Prostate gland (tissue), 2 donors: ENCODE measurements around the gene NAA10. TPM values are rescaled to one million over a fixed set of nuclear protein-coding genes. Genes with fewer than 3 reads are reported as not detected.

Experiments
- DNase-seq: peaks from one replicate; pipeline ENCODE4 v3.0.0-alpha.2; 2019; ENCODE audit warnings: low spot score
- H3K27ac ChIP-seq, 2 donors: fragments of 200-600 bp; sonication (generic); 2 replicates each; pipeline ENCODE4 v1.5.1; 2017 to 2019
- H3K27me3 ChIP-seq: fragments of 200-600 bp; sonication (generic); replicated peaks from 2 replicates; pipeline ENCODE4 v1.5.1; 2019; ENCODE audit not compliant: insufficient read depth
- H3K36me3 ChIP-seq, 2 donors: fragments of 200-600 bp; sonication (generic); 1 replicate in 1 of 2; 2 replicates in 1 of 2; pipeline versions ENCODE4 v1.5.1 to v1.8.1; 2017 to 2019
- H3K4me1 ChIP-seq: fragments of 200-600 bp; sonication (generic); replicated peaks from 2 replicates; pipeline ENCODE4 v1.5.1; 2019
- H3K4me3 ChIP-seq, 2 donors: fragments of 200-600 bp; sonication (generic); 2 replicates each; pipeline ENCODE4 v1.5.1; 2017 to 2019
- H3K9me3 ChIP-seq: fragments of 200-600 bp; sonication (generic); 2 replicates; pipeline ENCODE4 v1.5.1; 2017
- POLR2A ChIP-seq: fragments of 450-650 bp; IDR thresholded peaks from one replicate; pipeline ENCODE4 v1.6.1; 2016; ENCODE audit warnings: antibody characterized with exemption, mild to moderate bottlenecking
- POLR2AphosphoS5 ChIP-seq: sonication (generic); formaldehyde crosslinking; IDR thresholded peaks from one replicate; pipeline ENCODE4 v1.6.1; 2017; ENCODE audit warnings: antibody characterized with exemption
- WGBS: methylation state at CpG from one replicate; pipeline ENCODE4 v1.1.5; 2018; 5-methylcytosine and 5-hydroxymethylcytosine counted together
- intact Hi-C: fragments of 100-400 bp; cut with DNase I; formaldehyde crosslinking; loops from one replicate; pipeline ENCODE4 v1.14.2; 2022
- total RNA-seq, 2 donors: library from RNA; depleted of rRNA; stranded (reverse); fragments of >200 nt; gene quantifications; one replicate each; pipeline ENCODE4 v1.1.0, GENCODE V29; 2016
- TF ChIP-seq, protein P1 (sequence below), 4 experiments: fragments of 200-600 bp in 2 of 4; fragments of 450-650 bp in 2 of 4; sonication (generic) in 2 of 4; IDR thresholded peaks; 1 replicate in 3 of 4; 2 replicates in 1 of 4; pipeline ENCODE4 v1.5.1; 2016 to 2019; ENCODE audit warnings: antibody characterized with exemption in 4 of 4, mild to moderate bottlenecking in 2 of 4, moderate library complexity in 2 of 4

The NAA10 gene
- total RNA-seq, 2 donors from 2014 or later = 47.5 to 64.9 TPM

DNA sequence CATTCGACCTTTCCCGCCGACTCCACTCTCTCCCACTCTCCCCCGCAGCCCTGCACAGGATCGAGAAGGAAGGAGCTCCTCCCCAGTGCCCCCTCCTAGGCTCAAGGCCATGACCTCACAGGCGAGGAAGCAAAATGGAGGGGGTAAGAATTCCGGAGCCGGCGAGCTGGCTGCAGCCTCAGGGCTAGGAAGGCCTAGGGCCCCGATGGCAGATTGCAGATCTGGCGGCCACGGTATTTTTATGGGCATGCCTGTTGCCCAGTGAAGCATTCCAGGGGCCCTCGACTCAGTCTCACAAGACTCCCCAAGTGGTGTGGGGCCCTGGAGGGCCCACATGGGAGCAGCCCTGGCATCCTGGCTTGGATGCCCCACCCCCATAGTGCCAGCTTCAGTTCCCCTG lies 47.9 kb downstream of the NAA10 start:
- H3K4me1 ChIP-seq = no peaks in the 10 kb centered on the region
- peaks cover 2% of the 10 kb centered on the region for H3K27me3 ChIP-seq
- intact Hi-C loops = no loop called here
- WGBS = 47% methylated on average over 5 of the region's 13 CpGs
- no peak for DNase-seq
- TF ChIP-seq POLR2AphosphoS5 = no peak
- TF ChIP-seq POLR2A = no peak
- TF ChIP-seq, protein P1, sequence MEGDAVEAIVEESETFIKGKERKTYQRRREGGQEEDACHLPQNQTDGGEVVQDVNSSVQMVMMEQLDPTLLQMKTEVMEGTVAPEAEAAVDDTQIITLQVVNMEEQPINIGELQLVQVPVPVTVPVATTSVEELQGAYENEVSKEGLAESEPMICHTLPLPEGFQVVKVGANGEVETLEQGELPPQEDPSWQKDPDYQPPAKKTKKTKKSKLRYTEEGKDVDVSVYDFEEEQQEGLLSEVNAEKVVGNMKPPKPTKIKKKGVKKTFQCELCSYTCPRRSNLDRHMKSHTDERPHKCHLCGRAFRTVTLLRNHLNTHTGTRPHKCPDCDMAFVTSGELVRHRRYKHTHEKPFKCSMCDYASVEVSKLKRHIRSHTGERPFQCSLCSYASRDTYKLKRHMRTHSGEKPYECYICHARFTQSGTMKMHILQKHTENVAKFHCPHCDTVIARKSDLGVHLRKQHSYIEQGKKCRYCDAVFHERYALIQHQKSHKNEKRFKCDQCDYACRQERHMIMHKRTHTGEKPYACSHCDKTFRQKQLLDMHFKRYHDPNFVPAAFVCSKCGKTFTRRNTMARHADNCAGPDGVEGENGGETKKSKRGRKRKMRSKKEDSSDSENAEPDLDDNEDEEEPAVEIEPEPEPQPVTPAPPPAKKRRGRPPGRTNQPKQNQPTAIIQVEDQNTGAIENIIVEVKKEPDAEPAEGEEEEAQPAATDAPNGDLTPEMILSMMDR (IDR thresholded peaks at IDR 0.05) = no peak
- H3K4me3 ChIP-seq = no peak overlapping the region
- no peaks in the 10 kb centered on the region for H3K9me3 ChIP-seq
- H3K36me3 ChIP-seq = no peaks in the 10 kb centered on the region
- H3K27ac ChIP-seq = no peak overlapping the region

DNA sequence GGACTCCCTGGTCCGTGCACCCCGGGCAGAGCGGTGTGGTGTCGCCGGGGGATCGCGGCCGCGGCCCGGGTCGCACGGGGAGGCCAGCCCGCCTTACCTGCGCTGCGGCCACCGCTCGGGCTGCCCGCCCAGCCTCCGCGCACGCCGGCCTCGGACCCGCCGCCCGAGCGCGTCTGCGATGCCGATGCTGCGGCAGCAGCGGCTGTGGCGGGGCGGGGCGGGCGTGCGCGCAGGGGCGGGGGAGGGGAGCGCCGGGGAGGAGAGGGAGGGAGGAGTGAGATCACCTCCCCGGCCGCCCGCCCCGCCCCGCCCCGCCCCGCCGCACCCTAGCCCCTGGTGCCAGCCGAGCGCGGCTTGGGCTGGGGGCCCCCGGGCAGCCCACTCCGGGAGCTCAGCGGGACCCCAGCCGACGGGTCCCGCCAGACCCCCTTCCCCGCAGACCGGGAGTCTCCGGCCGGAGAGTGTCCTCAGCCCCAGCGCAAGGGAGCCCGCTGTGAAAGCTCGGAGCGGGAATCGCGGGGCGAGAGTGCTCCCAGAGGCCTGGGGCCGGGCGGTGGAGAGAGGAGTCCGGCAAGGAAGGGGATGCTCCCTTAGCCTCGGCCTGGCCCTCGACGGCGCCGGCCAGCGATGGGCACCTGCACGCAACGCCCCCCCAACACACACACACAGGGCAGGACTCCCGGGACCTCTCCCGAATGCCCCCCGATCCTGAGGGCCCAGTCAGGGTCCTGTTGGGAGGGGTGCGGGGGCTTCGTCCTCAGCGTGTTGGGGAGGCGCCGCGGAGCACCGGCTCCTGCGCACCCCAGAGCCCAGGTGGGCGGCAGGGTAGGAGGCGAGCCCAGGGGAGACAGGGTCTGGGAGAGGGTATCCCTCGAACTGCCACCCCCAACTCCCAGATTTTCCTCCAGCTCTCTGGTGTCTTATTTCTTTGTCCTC lies 48.6 kb downstream of the NAA10 start, which contains the start of gene L1CAM:
L1CAM (minus strand) TSS at position 206 of the 936 bp plus-strand sequence. CDS start 10,337 bp downstream, outside the sequence.
- TF ChIP-seq, protein P1 (IDR thresholded peaks at IDR 0.05) = no peak
- no peak for TF ChIP-seq POLR2AphosphoS5
- TF ChIP-seq POLR2A = no peak
- no peaks in the 10 kb centered on the region for H3K36me3 ChIP-seq
- no peaks in the 10 kb centered on the region for H3K4me1 ChIP-seq
- WGBS = 9% methylated on average over 15 of the region's 94 CpGs
- no peak within 1 kb of the TSS for H3K4me3 ChIP-seq
- H3K9me3 ChIP-seq = no peaks in the 10 kb centered on the region
- H3K27me3 ChIP-seq = peaks cover 2% of the 10 kb centered on the region
- H3K27ac ChIP-seq = no peak within 1 kb of the TSS
- intact Hi-C loops = no loop called here
- no peak for DNase-seq

DNA sequence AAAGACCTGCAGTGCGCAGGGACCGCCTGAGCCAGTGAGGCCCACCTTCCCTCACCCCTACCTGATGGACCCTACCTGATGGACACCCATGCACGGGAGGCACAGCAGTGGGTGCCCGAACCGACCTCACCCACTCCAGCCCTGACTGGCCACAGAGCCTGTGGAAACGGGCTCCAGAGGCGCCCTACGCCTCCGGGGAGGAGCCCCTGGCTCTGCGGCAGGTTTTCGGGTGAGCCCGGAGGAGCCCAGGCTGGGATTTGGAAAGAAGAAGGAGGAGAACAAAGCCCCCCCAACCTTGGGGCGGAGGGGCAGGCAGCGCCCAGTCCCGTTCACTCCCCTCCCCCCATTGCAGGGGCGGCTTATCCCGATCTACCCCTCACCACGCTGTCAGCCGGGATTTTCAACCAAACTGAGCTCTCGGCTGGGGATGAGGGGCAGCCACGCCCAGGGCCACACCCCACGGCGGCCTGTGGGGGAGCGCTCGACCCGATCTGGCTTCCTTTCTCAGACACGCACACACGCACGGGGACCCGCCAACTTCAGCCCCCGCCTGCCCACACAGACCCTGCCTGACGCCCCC lies 49.5 kb downstream of the NAA10 start:
- no peak for DNase-seq
- Histone ChIP-seq H3K4me3 (no peak overlapping the region), H3K27me3 (peaks cover 2% of the 10 kb centered on the region), H3K27ac (no peak overlapping the region), H3K36me3 (no peaks in the 10 kb centered on the region), H3K4me1 (no peaks in the 10 kb centered on the region), H3K9me3 (no peaks in the 10 kb centered on the region)
- WGBS = 0% methylated on average over 9 of the region's 32 CpGs
- intact Hi-C loops = no loop called here
- TF ChIP-seq POLR2AphosphoS5 (no peak), POLR2A (no peak)
- TF ChIP-seq, protein P1 (IDR thresholded peaks at IDR 0.05) = no peak

- 30% methylated on average over 6 of the region's 6 CpGs for WGBS
- H3K4me1 ChIP-seq = no peaks in the 10 kb centered on the region
- H3K27ac ChIP-seq = no peak overlapping the region
- H3K9me3 ChIP-seq = no peaks in the 10 kb centered on the region
- H3K36me3 ChIP-seq = no peaks in the 10 kb centered on the region
- intact Hi-C loops = no loop called here
- no peak for DNase-seq
- H3K27me3 ChIP-seq = peaks cover 2% of the 10 kb centered on the region
- H3K4me3 ChIP-seq = no peak overlapping the region
- no peak for TF ChIP-seq POLR2A
- TF ChIP-seq, protein P1 (IDR thresholded peaks at IDR 0.05) = no peak
- TF ChIP-seq POLR2AphosphoS5 = no peak
Measured at GRCh38 chrX:153884590-153884989, 50.2 kb downstream of the NAA10 start.
